HL-60 (cell line): ENCODE measurements around the gene MED26.

ENCODE experiments used
- DNase-seq, 2 experiments: peaks; one replicate each; pipeline ENCODE4 v3.0.0-alpha.2; 2010 to 2020; ENCODE audit warnings: low read depth in 1 of 2, low spot score in 1 of 2
- H3K27ac ChIP-seq: fragments of 250-450 bp; sonication (Bioruptor Pico); replicated peaks from 2 replicates; pipeline ENCODE4 v1.5.1; 2020; ENCODE audit warnings: mild to moderate bottlenecking, moderate library complexity
- H3K27me3 ChIP-seq: fragments of 250-450 bp; sonication (Bioruptor Pico); 2 replicates; pipeline ENCODE4 v1.5.1; 2021; ENCODE audit warnings: mild to moderate bottlenecking, moderate library complexity; ENCODE audit not compliant: insufficient read depth, poor library complexity, severe bottlenecking
- H3K4me3 ChIP-seq: replicated peaks from 2 replicates; pipeline ENCODE4 v1.5.1; 2011; ENCODE audit warnings: mild to moderate bottlenecking, control low read depth, low read length; ENCODE audit not compliant: insufficient read depth
- GABPA ChIP-seq: IDR thresholded peaks from 2 replicates; pipeline ENCODE4 v1.6.1; 2012; ENCODE audit warnings: low read depth
- POLR2AphosphoS5 ChIP-seq: IDR thresholded peaks from 2 replicates; pipeline ENCODE4 v1.6.1; 2012; ENCODE audit warnings: low read depth
- REST ChIP-seq: IDR thresholded peaks from 2 replicates; pipeline ENCODE4 v1.6.1; 2012; ENCODE audit warnings: low read depth; ENCODE audit not compliant: insufficient replicate concordance
- SPI1 ChIP-seq: IDR thresholded peaks from 2 replicates; pipeline ENCODE4 v1.6.1; 2012; ENCODE audit warnings: low read depth, mild to moderate bottlenecking, borderline replicate concordance
- TF ChIP-seq, protein P1 (sequence below): IDR thresholded peaks from one replicate; pipeline ENCODE4 v1.5.1; 2011; ENCODE audit warnings: low read length, control low read depth, inconsistent platforms; ENCODE audit not compliant: insufficient read depth

Gene MED26

DNA sequence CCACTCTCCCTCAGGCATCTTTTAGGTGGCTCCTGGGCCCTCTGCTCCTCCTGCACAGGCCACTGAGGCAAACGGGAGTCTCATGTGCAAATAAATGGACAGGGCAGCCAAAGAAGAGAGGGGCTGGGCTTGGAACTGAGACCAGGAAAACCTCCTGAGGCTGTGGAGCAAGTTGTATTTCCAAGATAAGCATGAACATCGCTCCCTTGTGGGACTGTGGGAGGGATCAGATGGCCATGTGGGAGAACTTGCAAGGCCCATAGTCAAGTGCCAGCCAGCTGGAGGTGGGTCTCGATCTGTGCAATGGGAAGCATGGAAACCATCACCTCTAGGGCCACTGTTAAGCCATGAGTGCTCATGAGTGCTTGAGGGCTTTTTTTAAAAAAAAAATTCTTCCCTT, 24.9 kb downstream of the MED26 start:
- no peak for DNase-seq
- Histone ChIP-seq H3K27me3 (no peaks in the 10 kb centered on the region), H3K4me3 (no peak overlapping the region), H3K27ac (no peak overlapping the region)
- TF ChIP-seq, protein P1, sequence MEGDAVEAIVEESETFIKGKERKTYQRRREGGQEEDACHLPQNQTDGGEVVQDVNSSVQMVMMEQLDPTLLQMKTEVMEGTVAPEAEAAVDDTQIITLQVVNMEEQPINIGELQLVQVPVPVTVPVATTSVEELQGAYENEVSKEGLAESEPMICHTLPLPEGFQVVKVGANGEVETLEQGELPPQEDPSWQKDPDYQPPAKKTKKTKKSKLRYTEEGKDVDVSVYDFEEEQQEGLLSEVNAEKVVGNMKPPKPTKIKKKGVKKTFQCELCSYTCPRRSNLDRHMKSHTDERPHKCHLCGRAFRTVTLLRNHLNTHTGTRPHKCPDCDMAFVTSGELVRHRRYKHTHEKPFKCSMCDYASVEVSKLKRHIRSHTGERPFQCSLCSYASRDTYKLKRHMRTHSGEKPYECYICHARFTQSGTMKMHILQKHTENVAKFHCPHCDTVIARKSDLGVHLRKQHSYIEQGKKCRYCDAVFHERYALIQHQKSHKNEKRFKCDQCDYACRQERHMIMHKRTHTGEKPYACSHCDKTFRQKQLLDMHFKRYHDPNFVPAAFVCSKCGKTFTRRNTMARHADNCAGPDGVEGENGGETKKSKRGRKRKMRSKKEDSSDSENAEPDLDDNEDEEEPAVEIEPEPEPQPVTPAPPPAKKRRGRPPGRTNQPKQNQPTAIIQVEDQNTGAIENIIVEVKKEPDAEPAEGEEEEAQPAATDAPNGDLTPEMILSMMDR: no peak
- TF ChIP-seq POLR2AphosphoS5 (no peak), REST (no peak), GABPA (no peak), SPI1 (no peak)

GRCh38 chr19:16601378-16602052, 26.5 kb downstream of the MED26 start:
- Histone ChIP-seq H3K4me3 (no peak overlapping the region), H3K27me3 (no peaks in the 10 kb centered on the region), H3K27ac (no peak overlapping the region)
- no peak for DNase-seq
- TF ChIP-seq POLR2AphosphoS5 (no peak), SPI1 (no peak), REST (no peak)

DNA sequence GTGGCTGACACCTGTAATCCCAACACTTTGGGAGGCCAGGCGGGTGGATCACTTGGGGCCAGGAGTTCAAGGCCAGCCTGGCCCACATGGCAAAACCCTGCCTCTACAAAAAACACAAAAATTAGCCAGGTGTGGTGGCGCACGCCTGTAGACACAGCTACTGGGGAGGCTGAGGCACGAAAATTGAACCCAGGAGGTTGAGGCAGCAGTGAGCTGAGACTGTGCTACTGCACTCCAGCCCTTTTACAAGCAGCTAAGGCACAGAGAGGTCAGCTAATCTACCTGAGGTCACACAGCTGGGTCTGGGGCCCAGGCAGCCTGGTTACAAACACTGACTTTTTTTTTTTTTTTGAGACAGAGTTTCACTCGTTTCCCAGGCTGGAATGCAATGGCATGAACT, 27.2 kb downstream of the MED26 start:
- TF ChIP-seq GABPA: no peak
- TF ChIP-seq POLR2AphosphoS5: no peak
- TF ChIP-seq, protein P1: no peak
- TF ChIP-seq SPI1: no peak
- no peak for TF ChIP-seq REST
- no peaks in the 10 kb centered on the region for H3K27me3 ChIP-seq
- no peak for DNase-seq
- no peak overlapping the region for H3K4me3 ChIP-seq
- no peak overlapping the region for H3K27ac ChIP-seq
